PFSK-1 (cell line): ENCODE measurements around the gene COL23A1.

Experiments used
- FOXP2 ChIP-seq: optimal IDR thresholded peaks from 2 replicates; pipeline ENCODE3; 2011; ENCODE audit warnings: borderline replicate concordance, control low read depth, inconsistent platforms; ENCODE audit not compliant: insufficient read depth; ENCODE audit errors: extremely low read length, extremely low read depth
- POLR2AphosphoS5 ChIP-seq: IDR thresholded peaks from 2 replicates; pipeline ENCODE4 v1.6.1; 2012; ENCODE audit warnings: low read depth, mild to moderate bottlenecking, control low read depth, low read length, moderate library complexity
- SIN3A ChIP-seq: IDR thresholded peaks from 2 replicates; pipeline ENCODE4 v1.6.1; 2012; ENCODE audit warnings: mild to moderate bottlenecking, low read length, moderate library complexity, borderline replicate concordance; ENCODE audit not compliant: insufficient read depth
- TAF1 ChIP-seq: IDR thresholded peaks from 2 replicates; pipeline ENCODE4 v1.6.1; 2012; ENCODE audit warnings: low read length, control low read depth, borderline replicate concordance; ENCODE audit not compliant: insufficient read depth
- TF ChIP-seq, protein P1 (sequence below), 2 experiments: IDR thresholded peaks; 2 replicates each; pipeline versions ENCODE4 v1.6.1 to v1.8.0; 2011 to 2012; ENCODE audit warnings: low read depth in 2 of 2, low read length in 2 of 2, control low read depth in 1 of 2, inconsistent platforms in 1 of 2, mild to moderate bottlenecking in 1 of 2, moderate library complexity in 1 of 2; ENCODE audit not compliant: insufficient read depth in 1 of 2

The COL23A1 gene

DNA sequence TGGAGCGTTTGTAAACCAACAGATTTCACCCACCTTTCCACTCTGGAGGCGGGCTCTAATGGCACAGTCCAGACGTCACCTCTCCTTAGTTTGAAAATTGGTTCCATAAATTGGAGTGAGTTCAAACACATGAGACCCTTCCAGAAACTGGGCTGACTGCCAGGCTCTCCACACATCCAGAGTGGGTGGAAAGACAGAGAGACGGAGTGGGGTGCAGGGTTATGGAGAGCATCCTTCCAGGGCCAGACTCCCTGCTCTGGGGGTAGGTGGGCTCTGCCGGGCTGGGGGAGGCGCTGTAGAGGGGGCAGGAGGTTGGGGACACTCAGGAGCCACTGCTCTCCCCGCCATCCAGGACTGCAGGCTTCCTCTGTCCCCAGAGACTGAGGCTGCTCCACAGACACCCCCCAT, 252.9 kb downstream of the COL23A1 start:
- TF ChIP-seq POLR2AphosphoS5 (no peak), FOXP2 (no peak), TAF1 (no peak), SIN3A (no peak)
- TF ChIP-seq, protein P1, sequence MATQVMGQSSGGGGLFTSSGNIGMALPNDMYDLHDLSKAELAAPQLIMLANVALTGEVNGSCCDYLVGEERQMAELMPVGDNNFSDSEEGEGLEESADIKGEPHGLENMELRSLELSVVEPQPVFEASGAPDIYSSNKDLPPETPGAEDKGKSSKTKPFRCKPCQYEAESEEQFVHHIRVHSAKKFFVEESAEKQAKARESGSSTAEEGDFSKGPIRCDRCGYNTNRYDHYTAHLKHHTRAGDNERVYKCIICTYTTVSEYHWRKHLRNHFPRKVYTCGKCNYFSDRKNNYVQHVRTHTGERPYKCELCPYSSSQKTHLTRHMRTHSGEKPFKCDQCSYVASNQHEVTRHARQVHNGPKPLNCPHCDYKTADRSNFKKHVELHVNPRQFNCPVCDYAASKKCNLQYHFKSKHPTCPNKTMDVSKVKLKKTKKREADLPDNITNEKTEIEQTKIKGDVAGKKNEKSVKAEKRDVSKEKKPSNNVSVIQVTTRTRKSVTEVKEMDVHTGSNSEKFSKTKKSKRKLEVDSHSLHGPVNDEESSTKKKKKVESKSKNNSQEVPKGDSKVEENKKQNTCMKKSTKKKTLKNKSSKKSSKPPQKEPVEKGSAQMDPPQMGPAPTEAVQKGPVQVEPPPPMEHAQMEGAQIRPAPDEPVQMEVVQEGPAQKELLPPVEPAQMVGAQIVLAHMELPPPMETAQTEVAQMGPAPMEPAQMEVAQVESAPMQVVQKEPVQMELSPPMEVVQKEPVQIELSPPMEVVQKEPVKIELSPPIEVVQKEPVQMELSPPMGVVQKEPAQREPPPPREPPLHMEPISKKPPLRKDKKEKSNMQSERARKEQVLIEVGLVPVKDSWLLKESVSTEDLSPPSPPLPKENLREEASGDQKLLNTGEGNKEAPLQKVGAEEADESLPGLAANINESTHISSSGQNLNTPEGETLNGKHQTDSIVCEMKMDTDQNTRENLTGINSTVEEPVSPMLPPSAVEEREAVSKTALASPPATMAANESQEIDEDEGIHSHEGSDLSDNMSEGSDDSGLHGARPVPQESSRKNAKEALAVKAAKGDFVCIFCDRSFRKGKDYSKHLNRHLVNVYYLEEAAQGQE (IDR thresholded peaks at IDR 0.05; ENCODE audit: insufficient read depth in 1 of 2, low read depth in 2 of 2, low read length in 2 of 2): no peak

DNA sequence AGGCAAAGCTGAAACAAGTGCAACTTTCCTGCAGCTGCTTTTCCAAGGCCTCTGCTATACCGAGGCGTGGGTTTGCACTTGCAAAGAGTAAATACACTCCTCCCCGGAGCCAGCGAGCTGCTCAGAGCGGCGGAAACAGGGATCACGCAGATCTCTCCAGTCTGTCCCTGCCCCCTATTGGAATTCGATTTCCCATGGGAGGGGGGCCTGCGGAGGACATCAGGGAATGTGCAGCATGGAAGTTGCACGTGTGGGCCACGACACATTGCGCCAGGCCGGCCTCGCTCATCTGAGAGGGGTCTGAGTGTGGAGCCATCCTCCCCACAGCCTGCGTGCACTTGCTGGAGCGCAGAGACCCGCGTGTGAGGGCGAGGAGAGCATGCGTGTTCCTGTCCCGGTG, 253.3 kb downstream of the COL23A1 start:
- TF ChIP-seq TAF1 (no peak), SIN3A (no peak), FOXP2 (no peak)

GRCh38 chr5:178335302-178336030, 254.7 kb downstream of the COL23A1 start:
- TF ChIP-seq SIN3A (no peak), TAF1 (no peak), FOXP2 (no peak), POLR2AphosphoS5 (no peak)
- TF ChIP-seq, protein P1 (IDR thresholded peaks at IDR 0.05; ENCODE audit: insufficient read depth in 1 of 2, low read depth in 2 of 2, low read length in 2 of 2): no peak

DNA sequence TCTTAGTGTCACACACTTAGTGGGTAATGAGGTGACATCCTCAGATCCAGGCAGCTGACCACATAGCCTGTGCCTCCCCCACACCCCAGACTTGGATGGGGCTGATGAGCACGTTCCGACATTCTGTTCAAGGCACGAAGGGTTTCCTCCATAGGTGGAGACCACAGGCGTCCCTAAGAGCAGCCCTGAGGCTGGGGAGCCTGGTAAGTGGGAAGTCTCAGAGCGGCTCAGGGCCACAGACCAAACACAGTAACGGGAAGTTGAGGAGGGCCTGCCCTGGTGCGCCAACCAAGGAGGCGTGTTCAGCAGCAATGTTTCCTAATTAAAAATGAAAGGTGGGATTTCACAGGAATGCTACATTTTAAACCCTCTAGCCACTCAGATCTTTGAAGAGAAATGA, 255.3 kb downstream of the COL23A1 start:
- TF ChIP-seq TAF1 (no peak), POLR2AphosphoS5 (no peak), FOXP2 (no peak), SIN3A (no peak)
- TF ChIP-seq, protein P1 (IDR thresholded peaks at IDR 0.05; ENCODE audit: insufficient read depth in 1 of 2, low read depth in 2 of 2, low read length in 2 of 2): no peak

DNA sequence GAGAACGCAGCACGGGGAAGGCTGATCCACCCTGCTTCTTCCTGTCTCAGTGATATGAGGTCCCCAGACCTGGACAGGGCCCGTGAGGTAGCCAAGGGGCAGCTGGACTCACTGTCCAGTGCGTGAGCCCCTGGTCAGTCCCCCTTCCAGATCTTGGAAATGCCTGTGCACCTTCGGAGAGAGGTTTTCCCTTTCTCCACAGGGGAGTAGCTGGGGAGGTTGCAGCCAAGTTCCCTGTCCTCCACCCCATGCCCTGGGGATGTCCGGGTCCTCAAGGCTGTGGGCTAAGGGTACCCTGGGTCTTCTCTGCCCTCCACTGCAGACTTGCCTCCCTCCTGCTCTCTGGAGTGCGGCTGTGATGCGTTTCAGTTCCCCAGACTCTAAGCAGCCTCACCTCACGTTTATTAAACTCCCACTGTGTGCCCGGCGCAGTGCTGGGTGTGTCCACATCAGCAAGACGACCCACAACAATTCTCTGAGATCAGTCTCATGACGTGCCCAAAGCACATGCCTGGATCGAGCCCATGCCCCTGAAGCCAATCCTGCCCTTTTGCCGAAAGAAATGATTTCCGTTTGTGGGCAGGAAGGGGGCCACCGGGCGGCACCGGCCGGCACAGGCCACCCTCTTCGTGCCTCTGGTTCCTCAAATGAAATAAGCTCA, 256.2 kb downstream of the COL23A1 start:
- no peak for TF ChIP-seq SIN3A
- TF ChIP-seq TAF1: no peak
- TF ChIP-seq, protein P1 (IDR thresholded peaks at IDR 0.05; ENCODE audit: insufficient read depth in 1 of 2, low read depth in 2 of 2, low read length in 2 of 2): no peak
- no peak for TF ChIP-seq POLR2AphosphoS5
- no peak for TF ChIP-seq FOXP2
